Bronchial epithelial cell (primary cell): Measurements from ENCODE around the gene NELFE. TPM values are rescaled to one million over a fixed set of nuclear protein-coding genes. Genes with fewer than 3 reads are reported as not detected.

Source experiments
- DNase-seq: peaks from one replicate; pipeline ENCODE4 v3.0.0-alpha.2; 2010; ENCODE audit warnings: low read depth
- FAIRE-seq: peaks from 2 replicates; lab custom pipeline; 2011; peaks lifted over from hg19 to GRCh38; lab: Jason Lieb, UNC
- H3K27me3 ChIP-seq: 2 replicates; pipeline ENCODE4 v1.5.1; 2011; ENCODE audit warnings: low read length; ENCODE audit not compliant: control insufficient read depth, insufficient read depth
- H3K36me3 ChIP-seq: 2 replicates; pipeline ENCODE4 v1.5.1; 2011; ENCODE audit warnings: low read length; ENCODE audit not compliant: control insufficient read depth, insufficient read depth
- H3K4me3 ChIP-seq: 2 replicates; pipeline ENCODE4 v1.5.1; 2011; ENCODE audit warnings: mild to moderate bottlenecking, low read depth, low read length, control low read depth
- CTCF ChIP-seq: IDR thresholded peaks from 2 replicates; pipeline ENCODE4 v1.5.1; 2011; ENCODE audit warnings: mild to moderate bottlenecking, moderate library complexity, low read length, control low read depth, inconsistent platforms; ENCODE audit not compliant: insufficient read depth, severe bottlenecking
- total RNA-seq: library from RNA; depleted of rRNA; stranded (reverse); fragments of >200 nt; gene quantifications from 2 replicates; pipeline ENCODE4 v1.2.1, GENCODE V29; 2014

Gene NELFE
- total RNA-seq, 1 donor from 2014 or later = 163 TPM

- no peaks in the 10 kb centered on the region for H3K27me3 ChIP-seq
- FAIRE-seq (no peak), DNase-seq (no peak)
- H3K36me3 ChIP-seq = peaks cover 3% of the 10 kb centered on the region
- H3K4me3 ChIP-seq = no peak overlapping the region
- no peak for TF ChIP-seq CTCF
Observed at GRCh38 chr6:31947864-31948263, 10.9 kb downstream of the NELFE start.

DNA sequence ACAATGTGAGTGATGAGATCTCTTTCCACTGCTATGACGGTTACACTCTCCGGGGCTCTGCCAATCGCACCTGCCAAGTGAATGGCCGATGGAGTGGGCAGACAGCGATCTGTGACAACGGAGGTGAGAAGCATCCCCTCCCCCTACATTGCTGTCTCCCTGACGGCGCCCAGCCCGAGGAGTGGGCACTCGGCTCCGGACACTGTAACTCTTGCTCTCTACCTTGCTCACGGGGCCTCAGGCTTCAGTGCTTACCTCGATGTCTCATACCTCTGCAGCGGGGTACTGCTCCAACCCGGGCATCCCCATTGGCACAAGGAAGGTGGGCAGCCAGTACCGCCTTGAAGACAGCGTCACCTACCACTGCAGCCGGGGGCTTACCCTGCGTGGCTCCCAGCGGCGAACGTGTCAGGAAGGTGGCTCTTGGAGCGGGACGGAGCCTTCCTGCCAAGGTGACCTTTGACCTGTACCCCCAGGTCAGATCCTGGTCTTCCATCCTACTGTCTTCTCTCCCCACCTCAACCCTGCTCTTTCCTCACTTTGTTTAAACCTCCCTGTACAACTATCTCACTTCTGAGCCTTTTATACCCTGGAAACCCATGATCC lies 11.6 kb downstream of the NELFE start:
- Histone ChIP-seq H3K36me3 (peaks cover 3% of the 10 kb centered on the region), H3K4me3 (no peak overlapping the region), H3K27me3 (no peaks in the 10 kb centered on the region)
- FAIRE-seq (no peak), DNase-seq (no peak)
- no peak for TF ChIP-seq CTCF

- H3K4me3 ChIP-seq = no peak overlapping the region
- H3K27me3 ChIP-seq = no peaks in the 10 kb centered on the region
- no peak for FAIRE-seq
Observed at GRCh38 chr6:31946370-31946885, 12.3 kb downstream of the NELFE start.

DNA sequence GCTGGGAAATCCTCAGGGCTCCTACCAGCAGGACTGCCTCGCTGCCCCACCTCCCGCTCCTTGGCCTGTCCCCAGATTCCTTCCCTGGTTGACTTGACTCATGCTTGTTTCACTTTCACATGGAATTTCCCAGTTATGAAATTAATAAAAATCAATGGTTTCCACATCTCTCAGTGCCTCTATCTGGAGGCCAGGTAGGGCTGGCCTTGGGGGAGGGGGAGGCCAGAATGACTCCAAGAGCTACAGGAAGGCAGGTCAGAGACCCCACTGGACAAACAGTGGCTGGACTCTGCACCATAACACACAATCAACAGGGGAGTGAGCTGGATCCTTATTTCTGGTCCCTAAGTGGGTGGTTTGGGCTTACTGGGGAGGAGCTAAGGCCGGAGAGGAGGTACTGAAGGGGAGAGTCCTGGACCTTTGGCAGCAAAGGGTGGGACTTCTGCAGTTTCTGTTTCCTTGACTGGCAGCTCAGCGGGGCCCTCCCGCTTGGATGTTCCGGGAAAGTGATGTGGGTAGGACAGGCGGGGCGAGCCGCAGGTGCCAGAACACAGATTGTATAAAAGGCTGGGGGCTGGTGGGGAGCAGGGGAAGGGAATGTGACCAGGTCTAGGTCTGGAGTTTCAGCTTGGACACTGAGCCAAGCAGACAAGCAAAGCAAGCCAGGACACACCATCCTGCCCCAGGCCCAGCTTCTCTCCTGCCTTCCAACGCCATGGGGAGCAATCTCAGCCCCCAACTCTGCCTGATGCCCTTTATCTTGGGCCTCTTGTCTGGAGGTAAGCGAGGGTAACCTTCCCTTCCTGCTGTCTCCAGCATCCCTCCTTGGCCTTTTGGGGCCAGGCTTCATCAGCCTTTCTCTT lies 13.0 kb downstream of the NELFE start, which contains the start of gene CFB:
Gene CFB (plus strand): TSS at position 589 of the 863 bp plus-strand sequence. CDS start 127 bp downstream, at position 716.
- FAIRE-seq (no peak), DNase-seq (peak; percentile 87)
- H3K4me3 ChIP-seq = peak within 1 kb of the TSS; percentile 15

More at GRCh38 chr6:31946370-31946885, 12.3 kb downstream of the NELFE start:
- TF ChIP-seq CTCF = no peak
- DNase-seq = no peak
- H3K36me3 ChIP-seq = no peaks in the 10 kb centered on the region

GRCh38 chr6:31945154-31945506 lies 13.6 kb downstream of the NELFE start:
- TF ChIP-seq CTCF = no peak
- H3K4me3 ChIP-seq = no peak overlapping the region
- H3K36me3 ChIP-seq = no peaks in the 10 kb centered on the region
- H3K27me3 ChIP-seq = no peaks in the 10 kb centered on the region
- DNase-seq (no peak), FAIRE-seq (no peak)

More for the DNA sequence above, 13.0 kb downstream of the NELFE start, which contains the start of gene CFB:
- no peak for TF ChIP-seq CTCF
- no peaks in the 10 kb centered on the region for H3K36me3 ChIP-seq
- no peaks in the 10 kb centered on the region for H3K27me3 ChIP-seq
